Measurements from ENCODE around the gene DLG2. TPM values are rescaled to one million over a fixed set of nuclear protein-coding genes. Genes with fewer than 3 reads are reported as not detected.

Gene DLG2
- total RNA-seq, 4 donors from 2014 or later = 7.3 to 14.1 (median 11.1) TPM

DNA sequence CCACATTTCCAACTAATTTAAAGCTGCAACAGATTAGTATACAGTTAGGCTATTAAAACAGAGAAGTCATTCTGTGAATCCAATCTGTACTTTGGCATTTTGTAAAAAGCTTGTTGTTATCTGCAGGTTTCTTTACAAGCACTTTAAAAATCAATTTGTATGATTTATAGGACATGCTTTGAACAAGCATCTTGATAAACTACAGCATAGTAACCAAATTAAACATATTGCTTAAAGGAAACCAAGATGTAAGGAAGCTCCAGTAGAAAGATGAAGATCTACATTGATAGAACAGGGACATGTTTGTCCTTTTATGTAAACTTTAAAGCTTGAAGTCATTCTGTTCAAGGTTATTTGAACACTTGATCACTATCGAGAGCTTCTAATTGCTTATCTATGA lies 1842.7 kb downstream of the DLG2 start:
- Histone ChIP-seq H3K27me3 (no peaks in the 10 kb centered on the region), H3K27ac (replicated peaks in 1 of 4) (no peak overlapping the region), H3K9me3 (no peaks in the 10 kb centered on the region), H3K4me3 (no peak overlapping the region), H3K4me1 (no peaks in the 10 kb centered on the region), H3K36me3 (no peaks in the 10 kb centered on the region)
- WGBS = 93% methylated on average over 1 of the region's 1 CpG
- TF ChIP-seq, protein P1, sequence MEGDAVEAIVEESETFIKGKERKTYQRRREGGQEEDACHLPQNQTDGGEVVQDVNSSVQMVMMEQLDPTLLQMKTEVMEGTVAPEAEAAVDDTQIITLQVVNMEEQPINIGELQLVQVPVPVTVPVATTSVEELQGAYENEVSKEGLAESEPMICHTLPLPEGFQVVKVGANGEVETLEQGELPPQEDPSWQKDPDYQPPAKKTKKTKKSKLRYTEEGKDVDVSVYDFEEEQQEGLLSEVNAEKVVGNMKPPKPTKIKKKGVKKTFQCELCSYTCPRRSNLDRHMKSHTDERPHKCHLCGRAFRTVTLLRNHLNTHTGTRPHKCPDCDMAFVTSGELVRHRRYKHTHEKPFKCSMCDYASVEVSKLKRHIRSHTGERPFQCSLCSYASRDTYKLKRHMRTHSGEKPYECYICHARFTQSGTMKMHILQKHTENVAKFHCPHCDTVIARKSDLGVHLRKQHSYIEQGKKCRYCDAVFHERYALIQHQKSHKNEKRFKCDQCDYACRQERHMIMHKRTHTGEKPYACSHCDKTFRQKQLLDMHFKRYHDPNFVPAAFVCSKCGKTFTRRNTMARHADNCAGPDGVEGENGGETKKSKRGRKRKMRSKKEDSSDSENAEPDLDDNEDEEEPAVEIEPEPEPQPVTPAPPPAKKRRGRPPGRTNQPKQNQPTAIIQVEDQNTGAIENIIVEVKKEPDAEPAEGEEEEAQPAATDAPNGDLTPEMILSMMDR (IDR thresholded peaks at IDR 0.05) = no peak
- TF ChIP-seq POLR2AphosphoS5 (IDR thresholded peaks at IDR 0.05) (no peak), EP300 (IDR thresholded peaks at IDR 0.05) (no peak), POLR2A (IDR thresholded peaks at IDR 0.05; ENCODE audit: low read depth) (no peak)
- no peak for DNase-seq (ENCODE audit: extremely low spot score)
- intact Hi-C loops (cut with DNase I) = no loop called here

GRCh38 chr11:83782329-83782728 lies 1844.8 kb downstream of the DLG2 start:
- intact Hi-C loops (cut with DNase I) = no loop called here
- Histone ChIP-seq H3K9me3 (no peaks in the 10 kb centered on the region), H3K36me3 (no peaks in the 10 kb centered on the region), H3K27ac (replicated peaks in 1 of 4) (no peak overlapping the region), H3K27me3 (no peaks in the 10 kb centered on the region), H3K4me3 (no peak overlapping the region), H3K4me1 (no peaks in the 10 kb centered on the region)
- DNase-seq (ENCODE audit: extremely low spot score) = no peak
- 39% methylated on average over 1 of the region's 1 CpG for WGBS
- TF ChIP-seq, protein P1 (IDR thresholded peaks at IDR 0.05) = no peak
- TF ChIP-seq POLR2A (IDR thresholded peaks at IDR 0.05; ENCODE audit: low read depth) = no peak
- TF ChIP-seq EP300 (IDR thresholded peaks at IDR 0.05) = no peak
- TF ChIP-seq POLR2AphosphoS5 (IDR thresholded peaks at IDR 0.05) = no peak

- TF ChIP-seq EP300 (IDR thresholded peaks at IDR 0.05) = no peak
- TF ChIP-seq POLR2AphosphoS5 (IDR thresholded peaks at IDR 0.05) = no peak
- no peak for TF ChIP-seq POLR2A (IDR thresholded peaks at IDR 0.05; ENCODE audit: low read depth)
- TF ChIP-seq, protein P1 (IDR thresholded peaks at IDR 0.05) = no peak
- intact Hi-C loops (cut with DNase I) = no loop called here
- no peaks in the 10 kb centered on the region for H3K4me1 ChIP-seq
- no peak for DNase-seq (ENCODE audit: extremely low spot score)
- H3K4me3 ChIP-seq = no peak overlapping the region
- H3K27me3 ChIP-seq = no peaks in the 10 kb centered on the region
- no peaks in the 10 kb centered on the region for H3K36me3 ChIP-seq
- H3K9me3 ChIP-seq = no peaks in the 10 kb centered on the region
- H3K27ac ChIP-seq (replicated peaks in 1 of 4) = no peak overlapping the region
- WGBS = 92% methylated on average over 4 of the region's 4 CpGs
Observed at GRCh38 chr11:83779876-83780275, 1847.3 kb downstream of the DLG2 start.

DNA sequence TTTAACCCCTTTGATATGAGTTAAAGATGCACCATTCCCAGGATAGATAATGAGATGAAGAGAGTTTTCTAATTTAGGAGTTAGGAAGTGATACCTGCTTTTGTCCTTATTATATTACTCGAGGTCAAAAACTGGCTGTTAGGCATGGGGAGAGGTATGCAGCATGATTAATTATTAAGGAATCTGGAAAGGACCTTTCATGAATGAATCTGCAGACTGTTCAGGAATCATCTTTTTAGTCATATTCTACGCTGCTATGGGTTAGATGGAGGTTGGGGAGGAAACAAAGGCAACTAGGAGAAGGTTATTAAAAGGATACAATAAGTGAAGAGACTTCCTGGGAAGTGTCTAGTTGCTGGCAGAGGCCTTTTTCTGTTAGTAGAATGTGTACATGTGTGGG lies 1848.5 kb downstream of the DLG2 start:
- Histone ChIP-seq H3K27me3 (no peaks in the 10 kb centered on the region), H3K27ac (replicated peaks in 1 of 4) (no peak overlapping the region), H3K36me3 (no peaks in the 10 kb centered on the region), H3K4me1 (no peaks in the 10 kb centered on the region), H3K4me3 (no peak overlapping the region), H3K9me3 (no peaks in the 10 kb centered on the region)
- TF ChIP-seq POLR2A (IDR thresholded peaks at IDR 0.05; ENCODE audit: low read depth) = no peak
- no peak for TF ChIP-seq EP300 (IDR thresholded peaks at IDR 0.05)
- TF ChIP-seq POLR2AphosphoS5 (IDR thresholded peaks at IDR 0.05) = no peak
- TF ChIP-seq, protein P1 (IDR thresholded peaks at IDR 0.05) = no peak
- DNase-seq (ENCODE audit: extremely low spot score) = no peak
- 50% methylated on average over 2 of the region's 2 CpGs for WGBS
- intact Hi-C loops (cut with DNase I) = no loop called here
